RWPE1 (cell line): Measurements from ENCODE around the gene RECQL5.

Experiments
- CTCF ChIA-PET: fragments of 350-600 bp; sonication (Branson Sonifier 250); formaldehyde crosslinking; extraction: SDS; loops from one replicate; lab custom pipeline; 2021; lab: Yijun Ruan, JAX
- POLR2A ChIA-PET: fragments of 400-600 bp; formaldehyde crosslinking; extraction: SDS; loops from one replicate; lab custom pipeline; 2020; ENCODE audit warnings: antibody characterized with exemption; ENCODE audit not compliant: low non-redundant PET; lab: Yijun Ruan, JAX
- DNase-seq: peaks from one replicate; pipeline ENCODE4 v3.0.0; 2012; ENCODE audit warnings: low spot score
- H3K27ac ChIP-seq: fragments of 450-650 bp; 2 replicates; pipeline ENCODE4 v1.5.1; 2017
- CTCF ChIP-seq: fragments of 450-650 bp; conservative IDR thresholded peaks from 2 replicates; pipeline ENCODE4 v1.5.1; 2017; ENCODE audit warnings: low read depth, mild to moderate bottlenecking

Gene RECQL5

GRCh38 chr17:75623386-75623785, 43.6 kb downstream of the RECQL5 start:
- ChIA-PET POLR2A (no interaction called here), CTCF (interaction anchor here (1.1 to 3.7 kb wide), 2 partner anchors 10 to 22 kb away, joined by 3 to 50 read pairs; partner anchors contain the start of gene SMIM5)
- no peak for DNase-seq
- no peak for TF ChIP-seq CTCF
- H3K27ac ChIP-seq: 0 out of 2 replicates have a peak overlapping the region, but pooled peaks have one; percentile 9

- CTCF ChIA-PET: interaction anchor here (1.1 to 3.7 kb wide), 2 partner anchors 11 to 22 kb away, joined by 3 to 50 read pairs; partner anchors contain the start of gene SMIM5
- no peak for TF ChIP-seq CTCF
- no peak for DNase-seq
- POLR2A ChIA-PET: no interaction called here
- no peak overlapping the region for H3K27ac ChIP-seq
Observed at GRCh38 chr17:75622771-75623273, 44.1 kb downstream of the RECQL5 start.

- TF ChIP-seq CTCF: no peak
- POLR2A ChIA-PET: no interaction called here
- CTCF ChIA-PET: interaction anchor here (0.6 to 2.1 kb wide), 2 partner anchors 21 to 24 kb away, joined by 3 to 8 read pairs; a partner anchor contains a TSS
- no peak for DNase-seq
- H3K27ac ChIP-seq: no peak overlapping the region
Observed at GRCh38 chr17:75622076-75622475, 44.9 kb downstream of the RECQL5 start.

GRCh38 chr17:75621489-75621888, 45.5 kb downstream of the RECQL5 start:
- CTCF ChIA-PET: interaction anchor here (0.6 to 2.4 kb wide), 3 partner anchors 12 to 25 kb away, joined by 3 to 20 read pairs (median 8); partner anchors contain the start of gene SMIM5
- no peak for TF ChIP-seq CTCF

GRCh38 chr17:75619506-75620431, 47.2 kb downstream of the RECQL5 start:
- POLR2A ChIA-PET: interaction anchor here (0.6 kb wide), 1 partner anchor 30 kb away, joined by 4 read pairs; no protein-coding TSS in a partner anchor
- no peak for DNase-seq
- no peak overlapping the region for H3K27ac ChIP-seq
- CTCF ChIA-PET: interaction anchor here (0.5 to 2.4 kb wide), 7 partner anchors 11 to 142 kb away, joined by 3 to 20 read pairs (median 4); partner anchors contain the start of gene SMIM5
- peak; percentile 50 for TF ChIP-seq CTCF

More at GRCh38 chr17:75621489-75621888, 45.5 kb downstream of the RECQL5 start:
- POLR2A ChIA-PET: no interaction called here
- H3K27ac ChIP-seq: no peak overlapping the region
- DNase-seq: no peak

- no peak for TF ChIP-seq CTCF
- no peak for DNase-seq
- POLR2A ChIA-PET: interaction anchor here (1.0 kb wide), 1 partner anchor 8 kb away, joined by 6 read pairs; no protein-coding TSS in a partner anchor
- CTCF ChIA-PET: interaction anchor here (0.7 to 3.4 kb wide), 5 partner anchors 8 to 27 kb away, joined by 3 to 16 read pairs (median 6); partner anchors contain the start of gene SMIM5
- H3K27ac ChIP-seq: no peak overlapping the region
Observed at GRCh38 chr17:75617675-75618074, 49.3 kb downstream of the RECQL5 start.
